HG03139 (cell line): ENCODE results near the gene LLGL2.
"Not testable (repeated sequence)": the region's sequence is repeated elsewhere in the genome, so short reads cannot be mapped to it uniquely, and the experiment has no call there.

Experiments
- ATAC-seq: cut with Tn5 transposase; IDR thresholded peaks from one replicate; pipeline ENCODE4 v1.9.1; 2021; ENCODE audit not compliant: unreplicated experiment

LLGL2 gene

DNA sequence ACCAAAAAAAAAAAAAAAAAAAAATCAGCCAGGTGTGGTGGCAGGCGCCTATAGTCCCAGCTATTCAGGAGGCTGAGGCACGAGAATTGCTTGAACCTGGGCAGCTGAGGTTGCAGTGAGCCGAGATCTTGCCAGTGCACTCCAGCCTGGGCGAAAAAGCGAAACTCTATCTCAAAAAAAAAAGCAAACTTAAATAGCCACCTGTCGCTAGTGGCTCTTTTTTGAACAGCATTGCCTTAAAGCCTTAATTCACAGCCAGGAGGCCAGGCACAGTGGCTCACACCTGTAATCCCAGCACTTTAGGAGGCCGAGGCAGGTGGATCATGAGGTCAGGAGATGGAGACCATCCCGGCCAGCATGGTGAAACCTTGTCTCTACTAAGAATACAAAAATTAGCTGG is 5.1 kb upstream of the LLGL2 start:
- ATAC-seq: not testable (repeated sequence)

DNA sequence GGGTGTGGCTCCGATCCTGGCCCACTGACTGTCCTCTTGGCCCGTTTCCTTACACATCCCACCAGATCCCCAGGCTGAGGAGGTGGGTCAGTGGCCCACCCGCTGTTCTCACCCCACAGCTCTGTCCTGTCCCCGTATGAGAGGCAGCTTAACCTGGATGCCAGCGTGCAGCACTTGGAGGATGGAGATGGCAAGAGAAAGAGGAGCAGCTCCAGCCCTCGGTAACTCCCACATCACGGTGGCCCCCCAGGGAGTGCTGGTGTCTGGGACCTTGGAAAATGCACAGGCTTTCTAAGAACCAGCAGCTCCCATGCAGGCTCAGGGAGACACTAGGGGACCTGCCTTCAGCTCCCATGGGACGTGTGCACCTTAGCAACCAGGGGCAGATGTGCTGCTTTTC is 4.2 kb upstream of the LLGL2 start:
- ATAC-seq: no peak

DNA sequence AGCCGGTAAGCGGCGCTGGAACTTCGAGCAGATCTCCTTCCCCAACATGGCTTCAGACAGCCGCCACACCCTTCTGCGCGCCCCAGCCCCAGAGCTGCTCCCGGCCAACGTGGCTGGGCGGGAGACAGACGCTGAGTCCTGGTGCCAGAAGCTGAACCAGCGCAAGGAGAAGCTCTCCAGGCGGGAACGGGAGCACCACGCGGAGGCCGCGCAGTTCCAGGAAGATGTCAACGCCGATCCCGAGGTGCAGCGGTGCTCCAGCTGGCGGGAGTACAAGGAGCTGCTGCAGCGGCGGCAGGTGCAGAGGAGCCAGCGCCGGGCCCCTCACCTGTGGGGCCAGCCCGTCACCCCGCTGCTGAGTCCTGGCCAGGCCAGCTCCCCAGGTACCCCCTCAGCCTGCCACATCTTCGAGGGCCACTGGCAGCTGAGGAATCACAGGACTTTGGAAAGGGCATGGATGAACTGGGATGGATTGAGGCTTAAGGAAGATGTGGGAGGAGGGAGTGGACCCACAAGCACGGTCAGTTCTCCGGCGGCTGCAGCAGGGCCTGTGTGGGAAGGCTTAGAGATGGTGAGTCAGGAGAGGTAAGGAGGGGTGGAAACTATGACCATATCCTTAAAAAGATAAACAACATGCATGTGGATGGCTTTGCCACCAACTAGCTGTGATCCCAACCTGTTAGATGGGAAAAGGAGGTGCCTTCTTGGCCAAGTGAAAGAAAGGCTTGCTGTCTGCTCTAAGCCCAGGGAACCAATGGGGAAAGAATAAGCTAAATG is 3.4 kb upstream of the LLGL2 start:
- no peak for ATAC-seq

- no peak for ATAC-seq
Observed at GRCh38 chr17:75523647-75524046, 1.9 kb upstream of the LLGL2 start.

DNA sequence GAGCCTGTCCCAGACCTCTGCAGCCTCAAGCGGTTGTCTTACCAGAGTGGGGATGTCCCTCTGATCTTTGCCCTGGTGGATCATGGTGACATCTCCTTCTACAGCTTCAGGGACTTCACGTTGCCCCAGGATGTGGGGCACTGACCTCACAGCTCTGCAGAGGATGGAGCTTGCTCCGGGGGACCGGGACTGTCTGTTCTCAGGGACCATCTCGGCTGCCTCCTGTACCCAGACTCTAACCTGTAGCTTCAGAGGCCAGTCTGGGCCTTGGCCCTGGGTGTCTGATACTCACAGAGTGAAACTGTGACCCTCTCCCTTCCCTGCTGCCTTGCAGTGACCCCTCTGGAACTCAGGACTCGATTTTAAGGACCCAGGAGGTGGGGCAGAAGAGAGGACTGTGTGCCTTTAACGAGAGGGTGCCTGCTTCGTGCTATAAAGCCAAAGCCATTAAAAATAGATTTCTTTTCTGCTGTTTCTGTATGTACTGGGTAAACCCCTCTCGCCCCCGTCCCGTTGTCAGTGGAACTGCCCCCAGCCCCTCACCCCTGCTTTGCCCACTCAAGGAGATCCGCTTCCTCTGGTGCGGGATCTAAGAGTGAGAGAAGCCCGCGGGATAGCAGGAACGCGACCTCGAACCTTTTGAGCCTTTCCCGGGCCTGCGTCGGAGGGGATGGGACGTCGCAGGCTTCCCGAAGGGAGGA is 1.1 kb upstream of the LLGL2 start:
- no peak for ATAC-seq

- no peak for ATAC-seq
Observed at GRCh38 chr17:75525806-75526554, 483 bp downstream of the LLGL2 start.

DNA sequence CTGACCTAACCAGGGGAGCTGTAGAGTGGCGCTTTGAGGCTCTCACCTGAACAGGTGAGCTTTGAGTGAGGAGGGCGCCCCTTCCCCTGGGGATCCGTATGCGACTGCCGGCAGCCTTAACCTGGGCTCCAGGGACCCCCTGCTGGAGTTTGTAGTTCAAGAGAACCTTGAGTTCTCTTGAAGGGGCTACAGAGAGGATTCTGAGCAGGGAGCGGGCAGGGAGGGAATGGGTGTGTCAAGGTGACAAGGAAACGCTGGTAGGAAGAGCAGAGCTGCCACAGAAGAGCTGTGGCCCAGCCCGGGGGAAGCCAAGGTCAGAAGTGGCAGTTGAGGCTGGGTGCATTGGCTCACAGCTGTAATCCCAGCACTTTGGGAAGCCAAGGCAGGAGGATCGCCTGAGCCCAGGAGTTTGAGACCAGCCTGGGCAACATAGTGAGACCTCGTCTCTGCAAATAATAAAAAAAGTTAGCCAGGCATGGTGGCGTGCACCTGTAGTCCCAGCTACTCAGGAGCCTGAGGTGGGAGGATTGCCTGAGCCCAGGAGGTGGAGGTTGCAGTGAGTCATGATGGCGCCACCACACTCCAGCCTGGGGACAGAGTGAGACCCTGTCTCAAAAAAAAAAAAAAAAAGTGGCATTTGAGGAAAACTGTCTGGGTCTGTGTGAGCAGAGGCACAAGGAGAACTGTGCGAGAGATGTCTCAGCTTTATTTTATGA is 1.2 kb downstream of the LLGL2 start:
- ATAC-seq: no peak

GRCh38 chr17:75530837-75531720 is 5.6 kb downstream of the LLGL2 start:
- ATAC-seq: no peak

- ATAC-seq: no peak
Observed at GRCh38 chr17:75531721-75532072, 6.2 kb downstream of the LLGL2 start.

GRCh38 chr17:75535119-75535537 is 9.6 kb downstream of the LLGL2 start:
- ATAC-seq: no peak

- ATAC-seq: no peak
Observed at GRCh38 chr17:75535871-75536270, 10.4 kb downstream of the LLGL2 start.

DNA sequence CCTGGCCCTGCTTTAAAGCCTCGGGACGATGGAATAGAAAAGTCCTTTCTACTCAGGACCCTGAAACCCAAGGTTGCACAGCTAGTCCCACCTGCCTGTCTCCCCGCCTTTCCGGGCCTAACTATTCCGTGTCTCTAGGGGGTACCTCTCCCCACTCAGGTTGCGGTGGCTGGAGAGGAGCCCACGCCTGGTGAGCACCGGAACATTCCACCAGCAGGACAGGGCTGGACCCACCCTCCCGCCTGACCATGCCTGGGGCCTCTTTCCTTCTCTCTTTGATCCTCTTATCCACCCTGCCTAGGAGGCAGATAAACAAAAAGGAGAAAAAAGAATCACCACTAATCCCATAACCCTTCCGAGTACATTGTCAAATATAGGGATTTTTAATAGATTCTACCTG is 10.9 kb downstream of the LLGL2 start:
- ATAC-seq: no peak

DNA sequence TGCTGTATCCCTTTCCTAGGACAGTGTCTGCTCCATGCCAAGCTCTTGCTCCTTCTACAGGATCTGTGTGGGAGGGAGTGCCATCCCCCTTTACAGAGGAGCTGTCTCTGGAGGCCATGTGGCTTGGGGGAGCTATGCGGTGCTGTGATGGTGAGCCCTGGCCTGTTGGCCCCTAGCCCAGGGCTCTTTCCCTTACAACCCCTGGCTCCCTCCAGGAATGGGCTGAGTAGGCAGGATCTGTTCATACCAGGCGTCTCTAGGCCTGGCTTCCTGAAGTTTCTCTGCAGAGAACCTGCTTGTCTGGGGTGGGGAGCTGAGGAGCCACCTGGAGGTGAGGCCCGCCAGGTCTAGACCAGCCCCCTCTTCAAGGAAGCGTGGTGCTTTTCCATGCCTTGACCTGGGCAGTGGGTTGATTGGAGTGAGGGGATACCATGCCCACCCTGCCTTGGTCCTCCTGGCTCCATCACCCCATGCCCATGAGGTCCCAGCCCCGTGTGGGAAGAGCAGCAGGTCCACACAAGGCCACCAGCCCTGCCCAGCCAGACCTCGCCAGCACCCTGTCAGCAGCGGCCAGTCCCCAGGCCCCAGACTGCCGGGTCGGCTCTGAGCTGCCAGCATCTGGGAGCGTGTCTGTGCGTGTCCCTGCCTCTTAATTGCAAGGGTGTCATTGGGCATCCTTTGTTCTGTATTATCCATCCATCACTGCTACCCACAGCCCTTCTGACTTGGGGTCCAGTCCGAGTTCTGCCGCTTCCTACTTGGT is 14.7 kb downstream of the LLGL2 start:
- no peak for ATAC-seq

DNA sequence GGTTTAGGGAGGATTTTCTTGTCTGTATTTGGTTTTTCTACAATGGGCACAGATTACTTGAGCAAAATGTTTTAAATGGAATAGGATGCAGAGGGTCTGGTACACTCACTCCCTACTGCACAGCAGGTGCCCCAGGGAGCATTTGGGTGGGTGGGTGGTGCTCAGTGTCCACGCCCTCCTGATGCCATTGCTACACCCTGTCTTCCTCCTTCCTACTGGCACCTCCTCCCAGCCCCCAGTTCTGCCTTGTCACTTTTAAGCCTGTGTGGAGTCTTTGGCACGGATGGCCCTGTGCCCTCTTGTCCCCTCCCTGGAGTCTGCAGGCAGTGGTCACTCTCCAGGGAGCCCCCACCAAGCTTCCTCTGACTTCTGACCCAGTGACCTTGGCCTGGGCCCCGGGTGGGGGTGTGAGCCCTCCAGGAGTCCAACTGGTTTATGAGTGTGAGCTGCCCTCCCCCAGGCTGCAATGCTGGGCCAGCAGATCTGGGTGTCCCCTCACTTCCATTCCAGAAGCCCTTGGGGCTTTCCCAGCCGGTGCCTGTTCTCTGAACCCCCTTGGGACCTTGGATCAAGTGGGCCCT is 15.5 kb downstream of the LLGL2 start:
- ATAC-seq: no peak

DNA sequence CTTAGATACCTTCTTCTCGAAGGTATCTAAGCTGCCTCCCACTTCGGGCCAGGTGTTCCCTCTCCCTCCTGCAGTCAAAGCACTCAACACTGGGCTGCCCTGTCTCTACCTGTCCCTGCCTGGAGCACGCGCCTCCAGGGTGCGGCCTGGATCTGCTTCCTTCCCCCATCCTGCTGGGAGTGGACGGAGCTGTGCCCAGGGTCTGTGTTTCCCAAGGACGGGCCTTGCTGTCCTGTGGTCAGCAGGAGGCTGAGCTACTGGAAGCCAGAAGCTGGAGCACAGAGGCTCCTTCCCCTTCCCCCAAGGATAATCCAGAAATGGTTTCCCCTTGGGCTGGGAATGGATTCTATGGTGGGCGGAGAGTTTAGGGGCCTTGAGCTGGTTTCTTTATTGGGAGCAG is 16.7 kb downstream of the LLGL2 start:
- no peak for ATAC-seq

- ATAC-seq: no peak
Observed at GRCh38 chr17:75542728-75543336, 17.3 kb downstream of the LLGL2 start.

DNA sequence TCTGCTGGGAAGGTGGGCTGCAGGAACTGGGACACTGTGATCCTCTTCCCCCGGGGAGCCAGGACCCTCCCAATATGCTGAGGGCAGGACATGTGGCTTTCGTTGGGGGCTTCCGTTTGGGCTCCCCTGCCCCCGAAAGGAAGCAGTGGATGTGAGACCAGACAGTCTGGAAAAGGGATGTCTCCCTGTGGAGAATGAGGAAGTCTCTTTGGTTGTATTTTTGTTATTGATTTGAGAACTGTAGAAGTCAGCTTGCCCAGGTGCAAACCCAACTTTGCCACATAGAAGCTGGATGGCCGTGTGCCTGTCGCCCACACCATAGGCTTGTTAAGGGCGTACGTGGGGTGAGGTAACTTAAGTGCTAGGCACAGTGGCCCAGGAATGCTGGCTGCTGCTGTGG is 18.8 kb downstream of the LLGL2 start:
- no peak for ATAC-seq

DNA sequence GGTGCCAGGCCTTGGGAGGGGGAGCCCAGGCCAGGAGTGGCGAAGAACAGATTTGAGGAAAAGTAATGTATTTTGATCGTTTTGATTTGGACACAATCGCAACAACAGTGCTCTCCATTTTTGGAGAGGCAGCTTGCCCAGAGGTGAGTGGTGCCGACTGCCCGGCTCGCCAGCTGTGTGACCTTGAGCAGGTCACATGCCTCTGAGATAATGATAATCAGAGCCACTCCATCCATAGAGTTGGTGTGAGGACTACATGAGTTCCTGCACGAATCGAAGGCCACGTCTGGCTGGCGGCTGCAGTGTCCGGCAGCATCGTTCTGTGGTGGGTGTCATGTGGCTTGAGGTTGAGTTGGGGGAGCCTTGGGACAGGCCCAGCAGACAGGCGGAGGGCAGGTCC is 20.7 kb downstream of the LLGL2 start:
- no peak for ATAC-seq

DNA sequence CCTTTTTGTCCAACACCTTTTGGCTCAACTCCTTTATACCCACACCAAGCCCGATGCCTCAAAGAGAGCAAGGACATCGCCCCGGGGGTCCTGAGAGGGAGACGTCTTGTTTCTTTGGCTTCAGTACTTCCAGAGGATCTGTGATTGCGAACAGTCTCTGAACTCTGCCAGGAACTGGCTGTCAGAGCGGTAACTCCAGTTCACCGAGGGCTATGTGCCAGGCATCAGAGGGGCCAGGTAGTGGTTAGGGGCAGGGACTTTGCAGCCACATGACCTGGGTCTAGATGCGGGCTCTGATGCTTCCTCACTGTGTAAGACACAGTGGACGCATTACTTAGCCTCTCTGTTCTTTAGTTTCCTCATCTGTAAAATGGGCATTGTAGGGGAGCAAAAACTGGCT is 21.6 kb downstream of the LLGL2 start:
- no peak for ATAC-seq
